HCT116 (cell line): ENCODE data around the gene BTG3. TPM values are rescaled to one million over a fixed set of nuclear protein-coding genes. Genes with fewer than 3 reads are reported as not detected.
A peak's percentile ranks its signal among the peaks of the same experiment; 100 is the strongest.

ENCODE experiments used
- ATAC-seq: fragments of 200-7000 bp; cut with Tn5 transposase; 2 replicates; pipeline ENCODE4 v1.9.1; 2020; ENCODE audit warnings: mild to moderate bottlenecking, moderate library complexity
- BruUV-seq: library from RNA; stranded (reverse); fragments of 400-500 nt; replicated peaks from 2 replicates; lab custom pipeline; 2021; lab: Mats Ljungman, UMichigan
- CTCF ChIA-PET: fragments of 300-600 bp; sonication (Branson Sonifier 250); formaldehyde crosslinking; loops from one replicate; lab custom pipeline; 2021; ENCODE audit warnings: antibody characterized with exemption; lab: Charles Lee
- POLR2A ChIA-PET: fragments of 300-600, 350-600 bp; sonication (Branson Sonifier 250); formaldehyde crosslinking; loops from one replicate; lab custom pipeline; 2021; ENCODE audit warnings: antibody characterized with exemption; lab: Charles Lee
- RAD21 ChIA-PET, 2 experiments: fragments of 300-600 bp; sonication (Branson Sonifier 250); formaldehyde crosslinking; loops; one replicate each; lab custom pipeline; 2023; ENCODE audit warnings: low total read pairs in 2 of 2; ENCODE audit not compliant: uncharacterized antibody in 2 of 2, unreplicated experiment in 2 of 2, low non-redundant PET in 1 of 2; lab: Charles Lee
- DNase-seq: peaks from one replicate; pipeline ENCODE4 v3.0.0-alpha.2; 2010; ENCODE audit warnings: low read depth, low spot score
- H2AFZ ChIP-seq: fragments of 200-600 bp; shearing (Covaris generic), sonication (generic); 2 replicates; pipeline ENCODE4 v1.6.1; 2017; ENCODE audit warnings: low read depth, mixed run types, mixed read lengths, antibody characterized with exemption, low read length; ENCODE audit not compliant: poor library complexity, severe bottlenecking
- H3K27ac ChIP-seq: 2 replicates; pipeline ENCODE4 v1.5.1; 2012; ENCODE audit warnings: low read depth, low read length
- H3K27me3 ChIP-seq: fragments of 200-600 bp; sonication (generic); 2 replicates; pipeline ENCODE4 v1.6.1; 2016; ENCODE audit warnings: mixed run types, low read length, mixed read lengths; ENCODE audit not compliant: insufficient read depth
- H3K36me3 ChIP-seq, 2 experiments: fragments of 200-500 bp in 1 of 2; fragments of 200-600 bp in 1 of 2; sonication (Bioruptor generic) in 1 of 2; sonication (generic) in 1 of 2; 2 replicates each; pipeline versions ENCODE4 v1.5.1 to v1.6.1; 2014 to 2016; ENCODE audit warnings: low read length in 2 of 2, inconsistent platforms in 1 of 2, mixed read lengths in 1 of 2, mixed run types in 1 of 2; ENCODE audit not compliant: insufficient read depth in 2 of 2, control insufficient read depth in 1 of 2
- H3K4me1 ChIP-seq, 2 experiments: fragments of 200-600 bp in 1 of 2; sonication (generic) in 1 of 2; 2 replicates each; pipeline versions ENCODE4 v1.5.1 to v1.6.1; 2012 to 2017; ENCODE audit warnings: low read length in 2 of 2, inconsistent platforms in 1 of 2, mild to moderate bottlenecking in 1 of 2, mixed read lengths in 1 of 2, mixed run types in 1 of 2, moderate library complexity in 1 of 2; ENCODE audit not compliant: insufficient read depth in 2 of 2, control insufficient read depth in 1 of 2
- H3K4me2 ChIP-seq: fragments of 200-600 bp; sonication (generic); 2 replicates; pipeline ENCODE4 v1.6.1; 2017; ENCODE audit warnings: mixed run types, low read length, mixed read lengths
- H3K4me3 ChIP-seq, 2 experiments: fragments of 200-600 bp in 1 of 2; sonication (generic) in 1 of 2; replicated peaks in 1 of 2; 2 replicates each; pipeline ENCODE4 v1.5.1; 2011 to 2016; ENCODE audit warnings: low read length in 2 of 2, control low read depth in 1 of 2, low read depth in 1 of 2, mild to moderate bottlenecking in 1 of 2, mixed read lengths in 1 of 2, mixed run types in 1 of 2
- H3K79me2 ChIP-seq: fragments of 200-600 bp; sonication (generic); 2 replicates; pipeline ENCODE4 v1.6.1; 2017; ENCODE audit warnings: mild to moderate bottlenecking, mixed run types, low read length, moderate library complexity, mixed read lengths; ENCODE audit not compliant: insufficient read depth
- H3K9ac ChIP-seq: fragments of 200-600 bp; sonication (generic); 2 replicates; pipeline ENCODE4 v1.6.1; 2016; ENCODE audit warnings: low read length, mixed read lengths
- H3K9me2 ChIP-seq: fragments of 200-600 bp; sonication (generic), shearing (Covaris generic); 2 replicates; pipeline ENCODE4 v1.6.1; 2017; ENCODE audit warnings: mixed run types, mild to moderate bottlenecking, moderate library complexity; ENCODE audit not compliant: insufficient read depth
- H3K9me3 ChIP-seq, 2 experiments: fragments of 200-500 bp in 1 of 2; fragments of 200-600 bp in 1 of 2; sonication (Bioruptor generic) in 1 of 2; sonication (generic) in 1 of 2; 2 replicates each; pipeline ENCODE4 v1.6.1; 2014 to 2017; ENCODE audit warnings: low read length in 2 of 2, mixed read lengths in 2 of 2, inconsistent platforms in 1 of 2, low read depth in 1 of 2, mild to moderate bottlenecking in 1 of 2, mixed run types in 1 of 2, moderate library complexity in 1 of 2; ENCODE audit not compliant: control insufficient read depth in 1 of 2, insufficient read depth in 1 of 2
- H4K20me1 ChIP-seq: fragments of 200-600 bp; sonication (generic), shearing (Covaris generic); 2 replicates; pipeline ENCODE4 v1.6.1; 2017; ENCODE audit warnings: mixed run types, mild to moderate bottlenecking, moderate library complexity; ENCODE audit not compliant: insufficient read depth
- CBX3 ChIP-seq: IDR thresholded peaks from 2 replicates; pipeline ENCODE4 v1.6.1; 2012; ENCODE audit warnings: low read depth
- CEBPB ChIP-seq: IDR thresholded peaks from 2 replicates; pipeline ENCODE4 v1.6.1; 2012; ENCODE audit warnings: low read depth
- EGR1 ChIP-seq: IDR thresholded peaks from 2 replicates; pipeline ENCODE4 v1.6.1; 2012; ENCODE audit warnings: low read depth
- ELF1 ChIP-seq: IDR thresholded peaks from 2 replicates; pipeline ENCODE4 v1.6.1; 2012; ENCODE audit warnings: low read depth, borderline replicate concordance
- EZH2 ChIP-seq: fragments of 200-600 bp; sonication (generic); IDR thresholded peaks from 2 replicates; pipeline ENCODE4 v1.6.1; 2017; ENCODE audit warnings: antibody characterized with exemption, mixed run types
- FOSL1 ChIP-seq: IDR thresholded peaks from 2 replicates; pipeline ENCODE4 v1.6.1; 2012; ENCODE audit warnings: low read depth
- SIN3A ChIP-seq: IDR thresholded peaks from 2 replicates; pipeline ENCODE4 v1.6.1; 2012; ENCODE audit warnings: low read depth
- SP1 ChIP-seq: IDR thresholded peaks from 2 replicates; pipeline ENCODE4 v1.6.1; 2012; ENCODE audit warnings: low read depth
- SRF ChIP-seq: IDR thresholded peaks from 2 replicates; pipeline ENCODE4 v1.6.1; 2012; ENCODE audit warnings: low read depth
- TCF7L2 ChIP-seq: IDR thresholded peaks from 2 replicates; pipeline ENCODE4 v1.7.0; 2011; ENCODE audit warnings: borderline replicate concordance, inconsistent platforms; ENCODE audit not compliant: insufficient read depth, insufficient read length; ENCODE audit errors: extremely low read depth
- ZFX ChIP-seq: fragments of 450-650 bp; IDR thresholded peaks from 2 replicates; pipeline ENCODE4 v1.6.1; 2017
- ZNF274 ChIP-seq: fragments of 200-500 bp; sonication (Bioruptor generic); IDR thresholded peaks from 2 replicates; pipeline ENCODE4 v1.6.1; 2014; ENCODE audit warnings: mild to moderate bottlenecking, low read depth, low read length, inconsistent platforms
- intact Hi-C: fragments of 100-400 bp; cut with micrococcal nuclease; formaldehyde crosslinking; loops from 2 replicates; pipeline ENCODE4 v1.10.0; 2022
- total RNA-seq: library from RNA; stranded (reverse); gene quantifications from one replicate; pipeline ENCODE4 v1.2.1, GENCODE V29; 2021; ENCODE audit not compliant: unreplicated experiment
- TF ChIP-seq, protein P1 (sequence below): IDR thresholded peaks from 2 replicates; pipeline ENCODE4 v1.6.1; 2011; ENCODE audit warnings: mild to moderate bottlenecking, low read length, moderate library complexity; ENCODE audit not compliant: insufficient replicate concordance; ENCODE audit errors: extremely low read depth
- TF ChIP-seq, protein P2 (sequence below), 3 experiments: fragments of 200-600 bp in 1 of 3; sonication (generic) in 1 of 3; IDR thresholded peaks in 2 of 3; conservative IDR thresholded peaks in 1 of 3; 2 replicates each; pipeline ENCODE4 v1.5.1; 2012 to 2017; ENCODE audit warnings: low read depth in 2 of 3, low read length in 2 of 3, antibody characterized with exemption in 1 of 3, borderline replicate concordance in 1 of 3, control low read depth in 1 of 3, mild to moderate bottlenecking in 1 of 3, mixed read lengths in 1 of 3, mixed run types in 1 of 3, moderate library complexity in 1 of 3; ENCODE audit not compliant: insufficient read depth in 1 of 3
- TF ChIP-seq, protein P3 (sequence below): IDR thresholded peaks from 2 replicates; pipeline ENCODE4 v1.6.1; 2012

BTG3 gene
- total RNA-seq, 1 experiment from 2014 or later = 67.1 TPM

DNA sequence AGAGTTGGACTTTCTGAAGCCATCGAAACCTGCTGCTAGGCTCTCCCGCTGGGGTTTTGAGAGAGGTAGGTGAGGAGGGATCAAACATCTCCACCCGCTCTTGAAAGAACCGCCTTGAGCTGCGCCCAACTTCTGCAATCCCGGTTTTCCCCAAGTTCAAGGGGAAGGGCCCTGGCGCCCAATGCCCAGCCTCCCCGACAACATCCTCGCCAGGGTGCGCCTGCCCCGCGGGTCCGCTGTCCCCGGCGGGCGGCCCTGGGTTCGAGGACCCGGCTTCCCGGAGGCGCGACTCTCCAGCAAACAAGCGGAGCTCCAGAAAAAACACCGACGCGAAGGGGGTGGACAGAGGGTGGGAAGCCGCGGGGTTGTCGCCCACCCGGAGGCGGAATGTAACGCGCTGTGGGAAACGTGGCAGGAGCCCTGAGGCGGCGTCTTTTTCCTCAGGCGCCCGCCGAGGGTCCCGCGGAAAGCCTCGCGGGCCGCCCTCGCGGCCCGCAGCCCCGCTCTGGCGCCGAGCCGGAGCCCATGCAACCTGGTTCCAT, 607 bp downstream of the BTG3 start:
- Histone ChIP-seq H4K20me1 (no peaks in the 10 kb centered on the region), H3K9ac (peak overlapping the region; percentile 92), H3K27ac (peak overlapping the region; percentile 80), H3K9me2 (no peaks in the 10 kb centered on the region), H3K79me2 (peaks cover 53% of the 10 kb centered on the region), H3K4me3 (peak overlapping the region; percentile 93 to 95), H3K27me3 (no peaks in the 10 kb centered on the region), H3K9me3 (no peaks in the 10 kb centered on the region), H3K4me1 (peaks cover 13 to 16% of the 10 kb centered on the region in 2 experiments), H3K36me3 (peaks cover 12 to 18% of the 10 kb centered on the region in 2 experiments; a peak in 3 of 4 replicates), H2AFZ (no peak overlapping the region), H3K4me2 (peak overlapping the region; percentile 90)
- intact Hi-C loops = loop anchor here (5.0 to 10.0 kb wide), 2 partner anchors 100 to 203 kb away; partner anchors contain the start of genes C21orf91 and CXADR
- no peak for DNase-seq
- BruUV-seq = TSS peak; percentile 98
- TF ChIP-seq ZNF274 = no peak
- TF ChIP-seq ZFX = no peak
- no peak for TF ChIP-seq EZH2
- TF ChIP-seq, protein P1, sequence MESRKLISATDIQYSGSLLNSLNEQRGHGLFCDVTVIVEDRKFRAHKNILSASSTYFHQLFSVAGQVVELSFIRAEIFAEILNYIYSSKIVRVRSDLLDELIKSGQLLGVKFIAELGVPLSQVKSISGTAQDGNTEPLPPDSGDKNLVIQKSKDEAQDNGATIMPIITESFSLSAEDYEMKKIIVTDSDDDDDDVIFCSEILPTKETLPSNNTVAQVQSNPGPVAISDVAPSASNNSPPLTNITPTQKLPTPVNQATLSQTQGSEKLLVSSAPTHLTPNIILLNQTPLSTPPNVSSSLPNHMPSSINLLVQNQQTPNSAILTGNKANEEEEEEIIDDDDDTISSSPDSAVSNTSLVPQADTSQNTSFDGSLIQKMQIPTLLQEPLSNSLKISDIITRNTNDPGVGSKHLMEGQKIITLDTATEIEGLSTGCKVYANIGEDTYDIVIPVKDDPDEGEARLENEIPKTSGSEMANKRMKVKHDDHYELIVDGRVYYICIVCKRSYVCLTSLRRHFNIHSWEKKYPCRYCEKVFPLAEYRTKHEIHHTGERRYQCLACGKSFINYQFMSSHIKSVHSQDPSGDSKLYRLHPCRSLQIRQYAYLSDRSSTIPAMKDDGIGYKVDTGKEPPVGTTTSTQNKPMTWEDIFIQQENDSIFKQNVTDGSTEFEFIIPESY = no peak
- ATAC-seq = peak; percentile 26
- RAD21 ChIA-PET = interaction anchor here in 1 of 2 experiments (0.7 kb wide), 1 partner anchor 159 kb away, joined by 6 read pairs; no protein-coding TSS in a partner anchor
- CTCF ChIA-PET = interaction anchor here (1.0 to 1.3 kb wide), 2 partner anchors 225 to 289 kb away, joined by 3 to 5 read pairs; no protein-coding TSS in a partner anchor
- POLR2A ChIA-PET = no interaction called here

DNA sequence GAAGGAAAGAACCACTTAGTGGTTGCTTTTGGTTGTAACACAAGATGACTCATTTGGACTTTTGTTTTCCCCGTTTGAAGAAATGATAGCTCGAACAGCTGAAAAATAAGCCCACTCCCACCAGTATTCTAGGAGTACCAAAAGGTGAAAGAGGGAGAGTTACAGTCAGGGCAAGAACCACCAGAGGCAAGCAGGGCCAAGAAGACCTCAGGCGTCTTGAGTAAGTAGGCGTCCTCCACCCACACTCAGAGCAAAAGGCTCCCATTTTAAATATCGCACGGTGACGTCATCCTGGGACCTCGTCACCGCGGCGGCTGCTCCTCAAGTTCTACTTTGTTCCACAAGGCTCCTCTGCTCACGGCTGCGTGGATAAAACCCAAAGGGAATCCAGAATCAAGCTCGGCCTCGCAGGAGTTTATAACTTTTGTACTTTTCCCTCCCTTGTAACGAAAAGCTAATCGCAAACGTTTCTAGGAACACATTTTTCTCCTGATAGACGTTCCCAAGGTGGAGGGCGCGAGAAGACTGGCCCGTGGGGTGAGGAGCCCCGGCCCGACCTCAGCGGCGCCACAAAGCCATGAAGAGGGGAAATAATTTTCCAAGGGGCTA, 1.2 kb downstream of the BTG3 start:
- TSS peak; percentile 48 for BruUV-seq
- peak; percentile 74 for DNase-seq
- peak; percentile 61 for ATAC-seq
- peak overlapping the region; percentile 93 to 95 for H3K4me3 ChIP-seq
- intact Hi-C loops = loop anchor here (5.0 to 10.0 kb wide), 2 partner anchors 99 to 203 kb away; partner anchors contain the start of genes C21orf91 and CXADR
- ChIA-PET RAD21 (no interaction called here), CTCF (interaction anchor here (0.9 to 1.3 kb wide), 4 partner anchors 224 to 314 kb away, joined by 3 to 5 read pairs (median 3); no protein-coding TSS in a partner anchor), POLR2A (no interaction called here)
- H3K79me2 ChIP-seq = peaks cover 59% of the 10 kb centered on the region
- H4K20me1 ChIP-seq = no peaks in the 10 kb centered on the region
- H3K9ac ChIP-seq = peak overlapping the region; percentile 92
- H2AFZ ChIP-seq = no peak overlapping the region
- H3K4me2 ChIP-seq = peak overlapping the region; percentile 90
- no peaks in the 10 kb centered on the region for H3K9me2 ChIP-seq
- no peaks in the 10 kb centered on the region for H3K9me3 ChIP-seq
- peak overlapping the region; percentile 80 for H3K27ac ChIP-seq
- H3K4me1 ChIP-seq = peaks cover 13 to 16% of the 10 kb centered on the region in 2 experiments
- H3K27me3 ChIP-seq = no peaks in the 10 kb centered on the region
- peaks cover 16 to 18% of the 10 kb centered on the region in 2 experiments; a peak in 3 of 4 replicates for H3K36me3 ChIP-seq
- TF ChIP-seq SIN3A = no peak
- no peak for TF ChIP-seq ELF1
- no peak for TF ChIP-seq CEBPB
- TF ChIP-seq TCF7L2 = peak; percentile 39
- TF ChIP-seq, protein P2, sequence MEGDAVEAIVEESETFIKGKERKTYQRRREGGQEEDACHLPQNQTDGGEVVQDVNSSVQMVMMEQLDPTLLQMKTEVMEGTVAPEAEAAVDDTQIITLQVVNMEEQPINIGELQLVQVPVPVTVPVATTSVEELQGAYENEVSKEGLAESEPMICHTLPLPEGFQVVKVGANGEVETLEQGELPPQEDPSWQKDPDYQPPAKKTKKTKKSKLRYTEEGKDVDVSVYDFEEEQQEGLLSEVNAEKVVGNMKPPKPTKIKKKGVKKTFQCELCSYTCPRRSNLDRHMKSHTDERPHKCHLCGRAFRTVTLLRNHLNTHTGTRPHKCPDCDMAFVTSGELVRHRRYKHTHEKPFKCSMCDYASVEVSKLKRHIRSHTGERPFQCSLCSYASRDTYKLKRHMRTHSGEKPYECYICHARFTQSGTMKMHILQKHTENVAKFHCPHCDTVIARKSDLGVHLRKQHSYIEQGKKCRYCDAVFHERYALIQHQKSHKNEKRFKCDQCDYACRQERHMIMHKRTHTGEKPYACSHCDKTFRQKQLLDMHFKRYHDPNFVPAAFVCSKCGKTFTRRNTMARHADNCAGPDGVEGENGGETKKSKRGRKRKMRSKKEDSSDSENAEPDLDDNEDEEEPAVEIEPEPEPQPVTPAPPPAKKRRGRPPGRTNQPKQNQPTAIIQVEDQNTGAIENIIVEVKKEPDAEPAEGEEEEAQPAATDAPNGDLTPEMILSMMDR (IDR thresholded peaks at IDR 0.05 in 2 of 3, conservative IDR thresholded peaks at IDR 0.05 in 1 of 3; ENCODE audit: borderline replicate concordance in 1 of 3, insufficient read depth in 1 of 3, low read depth in 2 of 3, low read length in 2 of 3) = no peak
- TF ChIP-seq, protein P3, sequence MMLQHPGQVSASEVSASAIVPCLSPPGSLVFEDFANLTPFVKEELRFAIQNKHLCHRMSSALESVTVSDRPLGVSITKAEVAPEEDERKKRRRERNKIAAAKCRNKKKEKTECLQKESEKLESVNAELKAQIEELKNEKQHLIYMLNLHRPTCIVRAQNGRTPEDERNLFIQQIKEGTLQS = peak; percentile 38; the same call in 1 of the 2 replicates
- no peak for TF ChIP-seq SRF
- no peak for TF ChIP-seq CBX3
- TF ChIP-seq FOSL1 = no peak
- no peak for TF ChIP-seq ZNF274
- peak; percentile 69 for TF ChIP-seq EGR1
- TF ChIP-seq ZFX = no peak
- no peak for TF ChIP-seq SP1
